Body of pancreas (tissue), 4 donors: Measurements from ENCODE around the gene TXNRD2. TPM values are rescaled to one million over a fixed set of nuclear protein-coding genes. Genes with fewer than 3 reads are reported as not detected.

Experiments used
- ATAC-seq: fragments of 150-250 bp; one replicate; pipeline ENCODE4 v1.9.1; 2016
- DNase-seq, 4 donors: peaks; one replicate each; pipeline ENCODE4 v3.0.0-alpha.2; 2019
- H3K27ac ChIP-seq, 4 donors: fragments of 200-600 bp; sonication (generic); 1 replicate in 3 of 4; 2 replicates in 1 of 4; pipeline versions ENCODE4 v1.5.1 to v1.6.1; 2016 to 2019; ENCODE audit warnings: mild to moderate bottlenecking in 1 of 4, mixed read lengths in 1 of 4, moderate library complexity in 1 of 4
- H3K27me3 ChIP-seq, 2 donors: fragments of 200-600 bp; sonication (generic); one replicate each; pipeline ENCODE4 v1.6.0; 2016; ENCODE audit warnings: mild to moderate bottlenecking in 1 of 2
- H3K36me3 ChIP-seq, 2 donors: fragments of 200-600 bp; sonication (generic); replicated peaks in 1 of 2; 2 replicates each; pipeline ENCODE4 v1.5.1; 2016; ENCODE audit warnings: low read depth in 2 of 2; ENCODE audit not compliant: insufficient read depth in 1 of 2
- H3K4me1 ChIP-seq: fragments of 200-600 bp; sonication (generic); one replicate; pipeline ENCODE4 v1.6.0; 2016
- H3K4me3 ChIP-seq, 2 donors: fragments of 200-600 bp; sonication (generic); 1 replicate in 1 of 2; 2 replicates in 1 of 2; pipeline ENCODE4 v1.5.1; 2016 to 2019
- H3K9me3 ChIP-seq, 3 donors: fragments of 200-600 bp; sonication (generic); 1 replicate in 2 of 3; 2 replicates in 1 of 3; pipeline ENCODE4 v1.5.1; 2016
- POLR2A ChIP-seq, 3 donors: fragments of 450-650 bp; IDR thresholded peaks; one replicate each; pipeline ENCODE4 v1.6.1; 2016; ENCODE audit warnings: antibody characterized with exemption in 3 of 3, mild to moderate bottlenecking in 2 of 3
- WGBS, 2 donors: methylation state at CpG; one replicate each; pipeline ENCODE4 v1.1.5; 2017; 5-methylcytosine and 5-hydroxymethylcytosine counted together
- intact Hi-C: fragments of 100-400 bp; cut with DNase I; formaldehyde crosslinking; loops from one replicate; pipeline ENCODE4 v1.15.1; 2023
- total RNA-seq, 2 donors: library from RNA; depleted of rRNA; stranded (reverse); fragments of >200 nt; gene quantifications; one replicate each; pipeline ENCODE4 v1.1.0, GENCODE V29; 2016
- TF ChIP-seq, protein P1 (sequence below), 7 experiments: fragments of 450-650 bp in 4 of 7; fragments of 200-600 bp in 3 of 7; sonication (generic) in 3 of 7; IDR thresholded peaks; one replicate each; pipeline ENCODE4 v1.5.1; 2016 to 2019; ENCODE audit warnings: antibody characterized with exemption in 7 of 7

TXNRD2 gene
- total RNA-seq, 2 donors from 2014 or later, result 22.1 to 23.6 TPM

- no peak for DNase-seq
- TF ChIP-seq, protein P1, sequence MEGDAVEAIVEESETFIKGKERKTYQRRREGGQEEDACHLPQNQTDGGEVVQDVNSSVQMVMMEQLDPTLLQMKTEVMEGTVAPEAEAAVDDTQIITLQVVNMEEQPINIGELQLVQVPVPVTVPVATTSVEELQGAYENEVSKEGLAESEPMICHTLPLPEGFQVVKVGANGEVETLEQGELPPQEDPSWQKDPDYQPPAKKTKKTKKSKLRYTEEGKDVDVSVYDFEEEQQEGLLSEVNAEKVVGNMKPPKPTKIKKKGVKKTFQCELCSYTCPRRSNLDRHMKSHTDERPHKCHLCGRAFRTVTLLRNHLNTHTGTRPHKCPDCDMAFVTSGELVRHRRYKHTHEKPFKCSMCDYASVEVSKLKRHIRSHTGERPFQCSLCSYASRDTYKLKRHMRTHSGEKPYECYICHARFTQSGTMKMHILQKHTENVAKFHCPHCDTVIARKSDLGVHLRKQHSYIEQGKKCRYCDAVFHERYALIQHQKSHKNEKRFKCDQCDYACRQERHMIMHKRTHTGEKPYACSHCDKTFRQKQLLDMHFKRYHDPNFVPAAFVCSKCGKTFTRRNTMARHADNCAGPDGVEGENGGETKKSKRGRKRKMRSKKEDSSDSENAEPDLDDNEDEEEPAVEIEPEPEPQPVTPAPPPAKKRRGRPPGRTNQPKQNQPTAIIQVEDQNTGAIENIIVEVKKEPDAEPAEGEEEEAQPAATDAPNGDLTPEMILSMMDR (IDR thresholded peaks at IDR 0.05), result no peak
- TF ChIP-seq POLR2A (IDR thresholded peaks at IDR 0.05), result no peak
Measured at GRCh38 chr22:19963863-19964642, 22.4 kb upstream of the TXNRD2 start.

DNA sequence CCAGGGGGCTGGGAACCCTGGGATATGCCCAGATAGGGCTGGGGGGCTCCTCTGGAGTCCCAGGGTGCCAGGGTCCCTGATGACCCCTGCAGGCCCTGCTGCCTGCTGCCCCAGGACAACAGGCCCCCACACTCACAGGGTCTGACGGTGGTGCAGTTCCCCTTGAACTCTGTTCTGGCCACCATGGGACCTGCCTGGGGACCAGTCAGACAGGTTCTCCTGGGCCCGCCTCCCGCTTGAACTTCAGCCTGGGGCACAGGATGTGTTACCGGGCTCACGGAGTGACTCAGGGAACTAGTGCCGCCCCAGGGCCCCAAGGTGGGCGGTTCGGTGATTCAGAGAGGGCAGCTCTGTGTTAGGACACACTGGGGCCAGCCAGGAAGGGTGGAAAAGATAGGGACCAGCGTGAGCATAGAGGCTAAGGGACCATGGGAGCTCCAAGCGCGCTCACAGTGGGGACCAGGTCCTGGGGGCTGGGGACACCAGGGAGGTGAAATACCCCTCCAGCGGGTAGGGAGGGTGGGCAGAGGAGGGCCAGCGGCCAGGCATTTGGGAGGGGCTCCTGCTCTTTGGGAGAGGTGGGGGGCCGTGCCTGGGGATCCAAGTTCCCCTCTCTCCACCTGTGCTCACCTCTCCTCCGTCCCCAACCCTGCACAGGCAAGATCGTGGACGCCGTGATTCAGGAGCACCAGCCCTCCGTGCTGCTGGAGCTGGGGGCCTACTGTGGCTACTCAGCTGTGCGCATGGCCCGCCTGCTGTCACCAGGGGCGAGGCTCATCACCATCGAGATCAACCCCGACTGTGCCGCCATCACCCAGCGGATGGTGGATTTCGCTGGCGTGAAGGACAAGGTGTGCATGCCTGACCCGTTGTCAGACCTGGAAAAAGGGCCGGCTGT is 21.5 kb upstream of the TXNRD2 start:
- Histone ChIP-seq H3K27me3 (no peaks in the 10 kb centered on the region), H3K4me1 (peaks cover 58% of the 10 kb centered on the region), H3K36me3 (no peaks in the 10 kb centered on the region), H3K9me3 (no peaks in the 10 kb centered on the region), H3K4me3 (no peak overlapping the region), H3K27ac (peak overlapping the region; percentile 86 to 92 (median 89))
- intact Hi-C loops, result no loop called here
- WGBS, 2 donors, result 23 to 54% methylated on average over 15 to 27 of the region's 30 CpGs
- peak; percentile 32 to 42 (median 37) for TF ChIP-seq POLR2A (IDR thresholded peaks at IDR 0.05)
- TF ChIP-seq, protein P1 (IDR thresholded peaks at IDR 0.05), result no peak
- ATAC-seq, result peak; percentile 92
- peak; percentile 93 to 97 (median 95) for DNase-seq

More at GRCh38 chr22:19963863-19964642, 22.4 kb upstream of the TXNRD2 start:
- H3K4me1 ChIP-seq, result peaks cover 52% of the 10 kb centered on the region
- intact Hi-C loops, result no loop called here
- no peaks in the 10 kb centered on the region for H3K27me3 ChIP-seq
- WGBS, 2 donors, result 75 to 85% methylated on average over 6 to 12 of the region's 12 CpGs
- H3K4me3 ChIP-seq, result no peak overlapping the region
- H3K27ac ChIP-seq, result peak overlapping the region in 2 of 4 donors; percentile 88 to 92
- H3K36me3 ChIP-seq, result no peaks in the 10 kb centered on the region
- H3K9me3 ChIP-seq, result no peaks in the 10 kb centered on the region
- ATAC-seq, result no peak

- Histone ChIP-seq H3K9me3 (no peaks in the 10 kb centered on the region), H3K4me1 (peaks cover 58% of the 10 kb centered on the region), H3K4me3 (no peak overlapping the region), H3K27ac (peak overlapping the region; percentile 86 to 92 (median 89)), H3K27me3 (no peaks in the 10 kb centered on the region), H3K36me3 (no peaks in the 10 kb centered on the region)
- intact Hi-C loops, result no loop called here
- 14 to 33% methylated on average over 9 to 22 of the region's 22 CpGs for WGBS, 2 donors
- peak; percentile 70 for ATAC-seq
- DNase-seq, result peak; percentile 81 to 93 (median 91)
- TF ChIP-seq, protein P1 (IDR thresholded peaks at IDR 0.05), result peak; percentile 34 to 65 (median 55)
- no peak for TF ChIP-seq POLR2A (IDR thresholded peaks at IDR 0.05)
Measured at GRCh38 chr22:19962246-19962908, 20.8 kb upstream of the TXNRD2 start.

GRCh38 chr22:19961868-19962245 is 20.2 kb upstream of the TXNRD2 start:
- no peaks in the 10 kb centered on the region for H3K36me3 ChIP-seq
- no peak for DNase-seq
- intact Hi-C loops, result no loop called here
- H3K4me3 ChIP-seq, result no peak overlapping the region
- TF ChIP-seq POLR2A (IDR thresholded peaks at IDR 0.05), result no peak
- TF ChIP-seq, protein P1 (IDR thresholded peaks at IDR 0.05), result no peak
- ATAC-seq, result no peak
- H3K27ac ChIP-seq, result peak overlapping the region; percentile 86 to 92 (median 89)
- 40 to 87% methylated on average over 1 to 7 of the region's 8 CpGs for WGBS, 2 donors
- H3K4me1 ChIP-seq, result peaks cover 58% of the 10 kb centered on the region
- H3K27me3 ChIP-seq, result no peaks in the 10 kb centered on the region
- H3K9me3 ChIP-seq, result no peaks in the 10 kb centered on the region
